HCT116 (cell line): ENCODE measurements around the gene SEC22C. TPM values are rescaled to one million over a fixed set of nuclear protein-coding genes. Genes with fewer than 3 reads are reported as not detected.

ENCODE experiments used
- ATAC-seq: fragments of 200-7000 bp; cut with Tn5 transposase; 2 replicates; pipeline ENCODE4 v1.9.1; 2020; ENCODE audit warnings: mild to moderate bottlenecking, moderate library complexity
- BruUV-seq: library from RNA; stranded (reverse); fragments of 400-500 nt; replicated peaks from 2 replicates; lab custom pipeline; 2021; lab: Mats Ljungman, UMichigan
- CTCF ChIA-PET: fragments of 300-600 bp; sonication (Branson Sonifier 250); formaldehyde crosslinking; loops from one replicate; lab custom pipeline; 2021; ENCODE audit warnings: antibody characterized with exemption; lab: Charles Lee
- POLR2A ChIA-PET: fragments of 300-600, 350-600 bp; sonication (Branson Sonifier 250); formaldehyde crosslinking; loops from one replicate; lab custom pipeline; 2021; ENCODE audit warnings: antibody characterized with exemption; lab: Charles Lee
- RAD21 ChIA-PET, 2 experiments: fragments of 300-600 bp; sonication (Branson Sonifier 250); formaldehyde crosslinking; loops; one replicate each; lab custom pipeline; 2023; ENCODE audit warnings: low total read pairs in 2 of 2; ENCODE audit not compliant: uncharacterized antibody in 2 of 2, unreplicated experiment in 2 of 2, low non-redundant PET in 1 of 2; lab: Charles Lee
- DNase-seq: peaks from one replicate; pipeline ENCODE4 v3.0.0-alpha.2; 2010; ENCODE audit warnings: low read depth, low spot score
- H2AFZ ChIP-seq: fragments of 200-600 bp; shearing (Covaris generic), sonication (generic); 2 replicates; pipeline ENCODE4 v1.6.1; 2017; ENCODE audit warnings: low read depth, mixed run types, mixed read lengths, antibody characterized with exemption, low read length; ENCODE audit not compliant: poor library complexity, severe bottlenecking
- H3K27ac ChIP-seq: 2 replicates; pipeline ENCODE4 v1.5.1; 2012; ENCODE audit warnings: low read depth, low read length
- H3K27me3 ChIP-seq: fragments of 200-600 bp; sonication (generic); 2 replicates; pipeline ENCODE4 v1.6.1; 2016; ENCODE audit warnings: mixed run types, low read length, mixed read lengths; ENCODE audit not compliant: insufficient read depth
- H3K36me3 ChIP-seq, 2 experiments: fragments of 200-500 bp in 1 of 2; fragments of 200-600 bp in 1 of 2; sonication (Bioruptor generic) in 1 of 2; sonication (generic) in 1 of 2; 2 replicates each; pipeline versions ENCODE4 v1.5.1 to v1.6.1; 2014 to 2016; ENCODE audit warnings: low read length in 2 of 2, inconsistent platforms in 1 of 2, mixed read lengths in 1 of 2, mixed run types in 1 of 2; ENCODE audit not compliant: insufficient read depth in 2 of 2, control insufficient read depth in 1 of 2
- H3K4me1 ChIP-seq, 2 experiments: fragments of 200-600 bp in 1 of 2; sonication (generic) in 1 of 2; 2 replicates each; pipeline versions ENCODE4 v1.5.1 to v1.6.1; 2012 to 2017; ENCODE audit warnings: low read length in 2 of 2, inconsistent platforms in 1 of 2, mild to moderate bottlenecking in 1 of 2, mixed read lengths in 1 of 2, mixed run types in 1 of 2, moderate library complexity in 1 of 2; ENCODE audit not compliant: insufficient read depth in 2 of 2, control insufficient read depth in 1 of 2
- H3K4me2 ChIP-seq: fragments of 200-600 bp; sonication (generic); 2 replicates; pipeline ENCODE4 v1.6.1; 2017; ENCODE audit warnings: mixed run types, low read length, mixed read lengths
- H3K4me3 ChIP-seq, 2 experiments: fragments of 200-600 bp in 1 of 2; sonication (generic) in 1 of 2; replicated peaks in 1 of 2; 2 replicates each; pipeline ENCODE4 v1.5.1; 2011 to 2016; ENCODE audit warnings: low read length in 2 of 2, control low read depth in 1 of 2, low read depth in 1 of 2, mild to moderate bottlenecking in 1 of 2, mixed read lengths in 1 of 2, mixed run types in 1 of 2
- H3K79me2 ChIP-seq: fragments of 200-600 bp; sonication (generic); 2 replicates; pipeline ENCODE4 v1.6.1; 2017; ENCODE audit warnings: mild to moderate bottlenecking, mixed run types, low read length, moderate library complexity, mixed read lengths; ENCODE audit not compliant: insufficient read depth
- H3K9ac ChIP-seq: fragments of 200-600 bp; sonication (generic); 2 replicates; pipeline ENCODE4 v1.6.1; 2016; ENCODE audit warnings: low read length, mixed read lengths
- H3K9me2 ChIP-seq: fragments of 200-600 bp; sonication (generic), shearing (Covaris generic); 2 replicates; pipeline ENCODE4 v1.6.1; 2017; ENCODE audit warnings: mixed run types, mild to moderate bottlenecking, moderate library complexity; ENCODE audit not compliant: insufficient read depth
- H3K9me3 ChIP-seq, 2 experiments: fragments of 200-500 bp in 1 of 2; fragments of 200-600 bp in 1 of 2; sonication (Bioruptor generic) in 1 of 2; sonication (generic) in 1 of 2; 2 replicates each; pipeline ENCODE4 v1.6.1; 2014 to 2017; ENCODE audit warnings: low read length in 2 of 2, mixed read lengths in 2 of 2, inconsistent platforms in 1 of 2, low read depth in 1 of 2, mild to moderate bottlenecking in 1 of 2, mixed run types in 1 of 2, moderate library complexity in 1 of 2; ENCODE audit not compliant: control insufficient read depth in 1 of 2, insufficient read depth in 1 of 2
- H4K20me1 ChIP-seq: fragments of 200-600 bp; sonication (generic), shearing (Covaris generic); 2 replicates; pipeline ENCODE4 v1.6.1; 2017; ENCODE audit warnings: mixed run types, mild to moderate bottlenecking, moderate library complexity; ENCODE audit not compliant: insufficient read depth
- ATF3 ChIP-seq: IDR thresholded peaks from 2 replicates; pipeline ENCODE4 v1.6.1; 2012
- CBX3 ChIP-seq: IDR thresholded peaks from 2 replicates; pipeline ENCODE4 v1.6.1; 2012; ENCODE audit warnings: low read depth
- ELF1 ChIP-seq: IDR thresholded peaks from 2 replicates; pipeline ENCODE4 v1.6.1; 2012; ENCODE audit warnings: low read depth, borderline replicate concordance
- EZH2 ChIP-seq: fragments of 200-600 bp; sonication (generic); IDR thresholded peaks from 2 replicates; pipeline ENCODE4 v1.6.1; 2017; ENCODE audit warnings: antibody characterized with exemption, mixed run types
- EZH2phosphoT487 ChIP-seq: fragments of 200-600 bp; IDR thresholded peaks from 2 replicates; pipeline ENCODE4 v1.6.1; 2018; ENCODE audit warnings: antibody characterized with exemption, borderline replicate concordance
- JUND ChIP-seq: IDR thresholded peaks from 2 replicates; pipeline ENCODE4 v1.6.1; 2012
- POLR2AphosphoS5 ChIP-seq: IDR thresholded peaks from 2 replicates; pipeline ENCODE4 v1.6.1; 2011; ENCODE audit warnings: mild to moderate bottlenecking, low read depth, low read length, moderate library complexity
- RAD21 ChIP-seq: IDR thresholded peaks from 2 replicates; pipeline ENCODE4 v1.6.1; 2012; ENCODE audit warnings: low read depth, mild to moderate bottlenecking
- SRF ChIP-seq: IDR thresholded peaks from 2 replicates; pipeline ENCODE4 v1.6.1; 2012; ENCODE audit warnings: low read depth
- ZBTB33 ChIP-seq: IDR thresholded peaks from 2 replicates; pipeline ENCODE4 v1.6.1; 2011; ENCODE audit warnings: mild to moderate bottlenecking, low read length, moderate library complexity; ENCODE audit not compliant: insufficient replicate concordance; ENCODE audit errors: extremely low read depth
- ZFX ChIP-seq: fragments of 450-650 bp; IDR thresholded peaks from 2 replicates; pipeline ENCODE4 v1.6.1; 2017
- intact Hi-C: fragments of 100-400 bp; cut with micrococcal nuclease; formaldehyde crosslinking; loops from 2 replicates; pipeline ENCODE4 v1.10.0; 2022
- total RNA-seq: library from RNA; stranded (reverse); gene quantifications from one replicate; pipeline ENCODE4 v1.2.1, GENCODE V29; 2021; ENCODE audit not compliant: unreplicated experiment
- TF ChIP-seq, protein P1 (sequence below): IDR thresholded peaks from 2 replicates; pipeline ENCODE4 v1.6.1; 2012; ENCODE audit warnings: low read depth
- TF ChIP-seq, protein P2 (sequence below), 3 experiments: fragments of 200-600 bp in 1 of 3; sonication (generic) in 1 of 3; IDR thresholded peaks in 2 of 3; conservative IDR thresholded peaks in 1 of 3; 2 replicates each; pipeline ENCODE4 v1.5.1; 2012 to 2017; ENCODE audit warnings: low read depth in 2 of 3, low read length in 2 of 3, antibody characterized with exemption in 1 of 3, borderline replicate concordance in 1 of 3, control low read depth in 1 of 3, mild to moderate bottlenecking in 1 of 3, mixed read lengths in 1 of 3, mixed run types in 1 of 3, moderate library complexity in 1 of 3; ENCODE audit not compliant: insufficient read depth in 1 of 3

Gene SEC22C
- total RNA-seq, 1 experiment from 2014 or later, result 43.4 TPM

DNA sequence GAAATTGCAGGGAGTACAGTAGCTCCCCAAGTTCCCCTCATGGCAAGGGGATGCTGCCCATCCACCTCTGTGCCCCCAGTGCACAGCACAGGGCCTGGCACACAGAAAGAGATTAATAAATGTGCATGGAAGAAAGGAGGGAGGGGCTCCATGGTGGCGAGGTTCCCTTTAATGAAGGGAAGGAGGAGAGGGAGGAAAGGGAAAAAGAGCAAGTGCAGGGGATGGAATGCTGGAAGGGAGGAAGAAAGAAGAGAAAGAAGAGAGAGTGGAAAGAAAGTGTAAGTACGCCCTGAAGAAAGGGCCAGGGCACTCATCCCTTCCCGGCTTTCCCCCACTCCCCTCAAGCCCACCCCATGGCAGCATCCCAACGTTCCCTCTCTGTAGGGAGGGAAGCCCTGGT, 80.9 kb downstream of the SEC22C start:
- H4K20me1 ChIP-seq, result no peaks in the 10 kb centered on the region
- RAD21 ChIA-PET, result no interaction called here
- no peak overlapping the region for H3K4me3 ChIP-seq
- H3K9me3 ChIP-seq, result no peaks in the 10 kb centered on the region
- peaks cover 18 to 66% of the 10 kb centered on the region in 2 experiments for H3K4me1 ChIP-seq
- H3K27me3 ChIP-seq, result no peaks in the 10 kb centered on the region
- POLR2A ChIA-PET, result no interaction called here
- no peaks in the 10 kb centered on the region for H3K9me2 ChIP-seq
- no peaks in the 10 kb centered on the region for H3K79me2 ChIP-seq
- intact Hi-C loops, result no loop called here
- TF ChIP-seq EZH2, result no peak
- no peak for TF ChIP-seq CBX3
- no peak for TF ChIP-seq EZH2phosphoT487
- no peak for TF ChIP-seq ZFX
- TF ChIP-seq, protein P1, sequence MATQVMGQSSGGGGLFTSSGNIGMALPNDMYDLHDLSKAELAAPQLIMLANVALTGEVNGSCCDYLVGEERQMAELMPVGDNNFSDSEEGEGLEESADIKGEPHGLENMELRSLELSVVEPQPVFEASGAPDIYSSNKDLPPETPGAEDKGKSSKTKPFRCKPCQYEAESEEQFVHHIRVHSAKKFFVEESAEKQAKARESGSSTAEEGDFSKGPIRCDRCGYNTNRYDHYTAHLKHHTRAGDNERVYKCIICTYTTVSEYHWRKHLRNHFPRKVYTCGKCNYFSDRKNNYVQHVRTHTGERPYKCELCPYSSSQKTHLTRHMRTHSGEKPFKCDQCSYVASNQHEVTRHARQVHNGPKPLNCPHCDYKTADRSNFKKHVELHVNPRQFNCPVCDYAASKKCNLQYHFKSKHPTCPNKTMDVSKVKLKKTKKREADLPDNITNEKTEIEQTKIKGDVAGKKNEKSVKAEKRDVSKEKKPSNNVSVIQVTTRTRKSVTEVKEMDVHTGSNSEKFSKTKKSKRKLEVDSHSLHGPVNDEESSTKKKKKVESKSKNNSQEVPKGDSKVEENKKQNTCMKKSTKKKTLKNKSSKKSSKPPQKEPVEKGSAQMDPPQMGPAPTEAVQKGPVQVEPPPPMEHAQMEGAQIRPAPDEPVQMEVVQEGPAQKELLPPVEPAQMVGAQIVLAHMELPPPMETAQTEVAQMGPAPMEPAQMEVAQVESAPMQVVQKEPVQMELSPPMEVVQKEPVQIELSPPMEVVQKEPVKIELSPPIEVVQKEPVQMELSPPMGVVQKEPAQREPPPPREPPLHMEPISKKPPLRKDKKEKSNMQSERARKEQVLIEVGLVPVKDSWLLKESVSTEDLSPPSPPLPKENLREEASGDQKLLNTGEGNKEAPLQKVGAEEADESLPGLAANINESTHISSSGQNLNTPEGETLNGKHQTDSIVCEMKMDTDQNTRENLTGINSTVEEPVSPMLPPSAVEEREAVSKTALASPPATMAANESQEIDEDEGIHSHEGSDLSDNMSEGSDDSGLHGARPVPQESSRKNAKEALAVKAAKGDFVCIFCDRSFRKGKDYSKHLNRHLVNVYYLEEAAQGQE, result no peak
- no peak for TF ChIP-seq RAD21
- no peak for TF ChIP-seq ELF1
- no peak for TF ChIP-seq ATF3
- TF ChIP-seq, protein P2, sequence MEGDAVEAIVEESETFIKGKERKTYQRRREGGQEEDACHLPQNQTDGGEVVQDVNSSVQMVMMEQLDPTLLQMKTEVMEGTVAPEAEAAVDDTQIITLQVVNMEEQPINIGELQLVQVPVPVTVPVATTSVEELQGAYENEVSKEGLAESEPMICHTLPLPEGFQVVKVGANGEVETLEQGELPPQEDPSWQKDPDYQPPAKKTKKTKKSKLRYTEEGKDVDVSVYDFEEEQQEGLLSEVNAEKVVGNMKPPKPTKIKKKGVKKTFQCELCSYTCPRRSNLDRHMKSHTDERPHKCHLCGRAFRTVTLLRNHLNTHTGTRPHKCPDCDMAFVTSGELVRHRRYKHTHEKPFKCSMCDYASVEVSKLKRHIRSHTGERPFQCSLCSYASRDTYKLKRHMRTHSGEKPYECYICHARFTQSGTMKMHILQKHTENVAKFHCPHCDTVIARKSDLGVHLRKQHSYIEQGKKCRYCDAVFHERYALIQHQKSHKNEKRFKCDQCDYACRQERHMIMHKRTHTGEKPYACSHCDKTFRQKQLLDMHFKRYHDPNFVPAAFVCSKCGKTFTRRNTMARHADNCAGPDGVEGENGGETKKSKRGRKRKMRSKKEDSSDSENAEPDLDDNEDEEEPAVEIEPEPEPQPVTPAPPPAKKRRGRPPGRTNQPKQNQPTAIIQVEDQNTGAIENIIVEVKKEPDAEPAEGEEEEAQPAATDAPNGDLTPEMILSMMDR (IDR thresholded peaks at IDR 0.05 in 2 of 3, conservative IDR thresholded peaks at IDR 0.05 in 1 of 3; ENCODE audit: borderline replicate concordance in 1 of 3, insufficient read depth in 1 of 3, low read depth in 2 of 3, low read length in 2 of 3), result no peak
- no peak for TF ChIP-seq SRF
- no peak for TF ChIP-seq JUND
- no peak for TF ChIP-seq ZBTB33
- no peak for TF ChIP-seq POLR2AphosphoS5
- no peak overlapping the region for H3K27ac ChIP-seq
- CTCF ChIA-PET, result no interaction called here
- no peaks in the 10 kb centered on the region for H3K36me3 ChIP-seq
- no peak for DNase-seq
- no peak overlapping the region for H2AFZ ChIP-seq
- no peak for ATAC-seq
- no peak overlapping the region for H3K4me2 ChIP-seq
- H3K9ac ChIP-seq, result no peak overlapping the region
- BruUV-seq, result no TSS peak
